GM19467 (cell line): ENCODE data around the gene ABCC3.

Experiments used
- ATAC-seq: cut with Tn5 transposase; IDR thresholded peaks from one replicate; pipeline ENCODE4 v1.9.1; 2021; ENCODE audit warnings: mild to moderate bottlenecking, moderate library complexity; ENCODE audit not compliant: unreplicated experiment

Gene ABCC3

GRCh38 chr17:50728881-50729765, 94.4 kb downstream of the ABCC3 start:
- no peak for ATAC-seq

- ATAC-seq = no peak
Observed at GRCh38 chr17:50731575-50732460, 97.1 kb downstream of the ABCC3 start.

- no peak for ATAC-seq
Observed at GRCh38 chr17:50735287-50735686, 100.6 kb downstream of the ABCC3 start.

- ATAC-seq = no peak
Observed at GRCh38 chr17:50737118-50737698, 102.5 kb downstream of the ABCC3 start.

- no peak for ATAC-seq
Observed at GRCh38 chr17:50739098-50739497, 104.4 kb downstream of the ABCC3 start.
